NCI-H2029 (cell line): Measurements from ENCODE around the gene STYXL1.

Experiments used
- DNase-seq: peaks from one replicate; lab custom pipeline; 2025; lab: John Stamatoyannopoulos, UW

STYXL1 gene

GRCh38 chr7:75992083-75992755 lies 55.6 kb downstream of the STYXL1 start:
- DNase-seq, result no peak

- DNase-seq, result no peak
Observed at GRCh38 chr7:75991531-75992082, 56.2 kb downstream of the STYXL1 start.

GRCh38 chr7:75989500-75990388 lies 58.1 kb downstream of the STYXL1 start:
- no peak for DNase-seq

- DNase-seq, result no peak
Observed at GRCh38 chr7:75988568-75989499, 59.0 kb downstream of the STYXL1 start.

GRCh38 chr7:75987805-75988567 lies 59.8 kb downstream of the STYXL1 start:
- DNase-seq, result no peak

GRCh38 chr7:75987026-75987804 lies 60.6 kb downstream of the STYXL1 start:
- DNase-seq, result no peak

GRCh38 chr7:75986147-75986781 lies 61.5 kb downstream of the STYXL1 start:
- no peak for DNase-seq

- no peak for DNase-seq
Observed at GRCh38 chr7:75985518-75986146, 62.2 kb downstream of the STYXL1 start.

GRCh38 chr7:75985009-75985517 lies 62.7 kb downstream of the STYXL1 start:
- no peak for DNase-seq

GRCh38 chr7:75984130-75985008 lies 63.4 kb downstream of the STYXL1 start:
- DNase-seq, result no peak

GRCh38 chr7:75983471-75984129 lies 64.2 kb downstream of the STYXL1 start:
- DNase-seq, result no peak

GRCh38 chr7:75982306-75983064 lies 65.3 kb downstream of the STYXL1 start:
- no peak for DNase-seq

- no peak for DNase-seq
Observed at GRCh38 chr7:75981453-75982305, 66.1 kb downstream of the STYXL1 start.

GRCh38 chr7:75981203-75981452 lies 66.7 kb downstream of the STYXL1 start:
- DNase-seq, result no peak

- no peak for DNase-seq
Observed at GRCh38 chr7:75980430-75981202, 67.2 kb downstream of the STYXL1 start.
